Mesenchymal stem cell (in vitro differentiated cells and primary cell): ENCODE measurements around the gene MAN1B1.

ENCODE experiments used
- DNase-seq: peaks from one replicate; pipeline ENCODE4 v3.0.0-alpha.2; 2013
- H2AFZ ChIP-seq: one replicate; pipeline ENCODE4 v1.6.1; 2013; ENCODE audit warnings: low read depth, mild to moderate bottlenecking, control low read depth, inconsistent platforms, low read length, moderate library complexity
- H2AK5ac ChIP-seq: 2 replicates; pipeline ENCODE4 v1.6.1; 2013; ENCODE audit warnings: low read length, moderate library complexity, mild to moderate bottlenecking, inconsistent platforms; ENCODE audit not compliant: severe bottlenecking
- H2BK120ac ChIP-seq: one replicate; pipeline ENCODE4 v1.6.1; 2013; ENCODE audit warnings: low read depth, mild to moderate bottlenecking, inconsistent platforms, low read length, moderate library complexity
- H2BK12ac ChIP-seq, 2 experiments: one replicate each; pipeline ENCODE4 v1.6.1; 2013; ENCODE audit warnings: inconsistent platforms in 2 of 2, low read length in 2 of 2, mild to moderate bottlenecking in 2 of 2, moderate library complexity in 2 of 2, control low read depth in 1 of 2
- H2BK15ac ChIP-seq: one replicate; pipeline ENCODE4 v1.6.1; 2013; ENCODE audit warnings: mild to moderate bottlenecking, low read depth, inconsistent platforms; ENCODE audit not compliant: poor library complexity, severe bottlenecking
- H2BK5ac ChIP-seq: 2 replicates; pipeline ENCODE4 v1.6.1; 2013; ENCODE audit warnings: low read depth, mild to moderate bottlenecking, low read length, control low read depth, inconsistent platforms; ENCODE audit not compliant: poor library complexity, severe bottlenecking
- H3K14ac ChIP-seq, 2 experiments: one replicate each; pipeline ENCODE4 v1.6.1; 2013; ENCODE audit warnings: inconsistent platforms in 2 of 2, low read length in 2 of 2, control low read depth in 1 of 2, mild to moderate bottlenecking in 1 of 2, moderate library complexity in 1 of 2
- H3K18ac ChIP-seq, 2 experiments: one replicate each; pipeline ENCODE4 v1.6.1; 2013; ENCODE audit warnings: inconsistent platforms in 2 of 2, low read length in 2 of 2, control low read depth in 1 of 2, low read depth in 1 of 2, mild to moderate bottlenecking in 1 of 2
- H3K23ac ChIP-seq, 2 experiments: one replicate each; pipeline ENCODE4 v1.6.1; 2013; ENCODE audit warnings: inconsistent platforms in 2 of 2, low read length in 2 of 2, mild to moderate bottlenecking in 2 of 2, moderate library complexity in 2 of 2, control low read depth in 1 of 2
- H3K27ac ChIP-seq: 2 replicates; pipeline ENCODE4 v1.5.1; 2013; ENCODE audit warnings: mild to moderate bottlenecking, moderate library complexity, low read length, control low read depth, inconsistent platforms; ENCODE audit not compliant: poor library complexity, severe bottlenecking
- H3K27me3 ChIP-seq, 2 experiments: 2 replicates each; pipeline versions ENCODE4 v1.6.1 to v1.7.0; 2013; ENCODE audit warnings: low read length in 2 of 2, mild to moderate bottlenecking in 2 of 2, moderate library complexity in 2 of 2, control low read depth in 1 of 2, inconsistent platforms in 1 of 2; ENCODE audit not compliant: control insufficient read depth in 1 of 2, insufficient read depth in 1 of 2
- H3K36me3 ChIP-seq, 2 experiments: 2 replicates each; pipeline versions ENCODE4 v1.6.1 to v1.7.0; 2013; ENCODE audit warnings: low read length in 2 of 2, control low read depth in 1 of 2, inconsistent platforms in 1 of 2, low read depth in 1 of 2, mild to moderate bottlenecking in 1 of 2; ENCODE audit not compliant: insufficient read depth in 2 of 2, control insufficient read depth in 1 of 2
- H3K4ac ChIP-seq, 2 experiments: one replicate each; pipeline ENCODE4 v1.6.1; 2013; ENCODE audit warnings: inconsistent platforms in 2 of 2, low read length in 2 of 2, mild to moderate bottlenecking in 2 of 2, moderate library complexity in 2 of 2, control low read depth in 1 of 2, low read depth in 1 of 2
- H3K4me1 ChIP-seq: 2 replicates; pipeline ENCODE4 v1.6.1; 2013; ENCODE audit warnings: low read depth, low read length, control low read depth; ENCODE audit not compliant: control insufficient read depth, insufficient read depth
- H3K4me2 ChIP-seq: 2 replicates; pipeline ENCODE4 v1.6.1; 2013; ENCODE audit warnings: low read length, mild to moderate bottlenecking, inconsistent platforms; ENCODE audit not compliant: poor library complexity, severe bottlenecking
- H3K4me3 ChIP-seq, 2 experiments: 2 replicates each; pipeline versions ENCODE4 v1.5.1 to v1.7.0; 2013; ENCODE audit warnings: low read length in 2 of 2, mild to moderate bottlenecking in 2 of 2, control low read depth in 1 of 2, low read depth in 1 of 2; ENCODE audit not compliant: insufficient read depth in 1 of 2
- H3K79me1 ChIP-seq: replicated peaks from 2 replicates; pipeline ENCODE4 v1.6.1; 2013; ENCODE audit warnings: mild to moderate bottlenecking, control low read depth, low read length, inconsistent platforms; ENCODE audit not compliant: poor library complexity, severe bottlenecking
- H3K9ac ChIP-seq: 2 replicates; pipeline ENCODE4 v1.7.0; 2013; ENCODE audit warnings: mild to moderate bottlenecking, low read length, moderate library complexity
- H3K9me3 ChIP-seq: 2 replicates; pipeline ENCODE4 v1.7.0; 2013; ENCODE audit warnings: mild to moderate bottlenecking, low read length; ENCODE audit not compliant: control insufficient read depth
- H4K8ac ChIP-seq: one replicate; pipeline ENCODE4 v1.6.1; 2013; ENCODE audit warnings: inconsistent platforms, mild to moderate bottlenecking, low read length, moderate library complexity
- H4K91ac ChIP-seq: one replicate; pipeline ENCODE4 v1.6.1; 2013; ENCODE audit warnings: mild to moderate bottlenecking, low read length, inconsistent platforms
- WGBS: methylation state at CpG from one replicate; pipeline ENCODE4 v1.1.7; 2013; ENCODE audit warnings: mixed read lengths; 5-methylcytosine and 5-hydroxymethylcytosine counted together

MAN1B1 gene

GRCh38 chr9:137110911-137111787 lies 24.4 kb downstream of the MAN1B1 start:
- peaks cover 63 to 74% of the 10 kb centered on the region in 2 experiments for H3K36me3 ChIP-seq
- no peak overlapping the region for H4K8ac ChIP-seq
- no peak overlapping the region for H3K4me2 ChIP-seq
- H3K18ac ChIP-seq, result no peak overlapping the region
- WGBS, result 91% methylated on average over 28 of the region's 28 CpGs
- H2AFZ ChIP-seq, result no peak overlapping the region
- H2BK15ac ChIP-seq, result no peak overlapping the region
- no peak for DNase-seq
- no peaks in the 10 kb centered on the region for H3K9me3 ChIP-seq
- H3K4ac ChIP-seq, result no peak overlapping the region
- no peak overlapping the region for H4K91ac ChIP-seq
- H3K4me3 ChIP-seq, result no peak overlapping the region
- no peak overlapping the region for H2BK5ac ChIP-seq
- H3K27ac ChIP-seq, result no peak overlapping the region
- peaks cover 12% of the 10 kb centered on the region for H3K79me1 ChIP-seq
- H2AK5ac ChIP-seq, result no peak overlapping the region
- H3K14ac ChIP-seq, result no peak overlapping the region
- H2BK12ac ChIP-seq, result no peak overlapping the region
- no peak overlapping the region for H3K23ac ChIP-seq
- peaks cover 16% of the 10 kb centered on the region for H3K4me1 ChIP-seq
- no peaks in the 10 kb centered on the region for H3K27me3 ChIP-seq
- H3K9ac ChIP-seq, result no peak overlapping the region
- no peak overlapping the region for H2BK120ac ChIP-seq

- Histone ChIP-seq H3K36me3 (peaks cover 56 to 65% of the 10 kb centered on the region in 2 experiments), H3K4ac (no peak overlapping the region)
Observed at GRCh38 chr9:137111788-137112563, 25.2 kb downstream of the MAN1B1 start.

GRCh38 chr9:137112564-137113384 lies 26.0 kb downstream of the MAN1B1 start:
- Histone ChIP-seq H3K4ac (no peak overlapping the region), H2BK5ac (no peak overlapping the region), H2BK120ac (no peak overlapping the region), H3K23ac (no peak overlapping the region), H4K8ac (no peak overlapping the region), H3K4me1 (peaks cover 18% of the 10 kb centered on the region), H3K9ac (no peak overlapping the region), H3K79me1 (peaks cover 6% of the 10 kb centered on the region), H2AK5ac (no peak overlapping the region), H2AFZ (no peak overlapping the region), H3K4me3 (no peak overlapping the region), H3K9me3 (no peaks in the 10 kb centered on the region), H4K91ac (no peak overlapping the region), H2BK12ac (no peak overlapping the region), H3K14ac (no peak overlapping the region), H3K27ac (no peak overlapping the region), H2BK15ac (no peak overlapping the region), H3K18ac (no peak overlapping the region), H3K4me2 (no peak overlapping the region), H3K36me3 (peaks cover 48 to 64% of the 10 kb centered on the region in 2 experiments), H3K27me3 (no peaks in the 10 kb centered on the region)
- no peak for DNase-seq
- 93% methylated on average over 42 of the region's 42 CpGs for WGBS

More at GRCh38 chr9:137111788-137112563, 25.2 kb downstream of the MAN1B1 start:
- no peak overlapping the region for H3K18ac ChIP-seq
- no peak overlapping the region for H4K91ac ChIP-seq
- no peak overlapping the region for H3K23ac ChIP-seq
- no peak overlapping the region for H2BK120ac ChIP-seq
- H3K4me2 ChIP-seq, result no peak overlapping the region
- H3K9me3 ChIP-seq, result no peaks in the 10 kb centered on the region
- H2BK15ac ChIP-seq, result no peak overlapping the region
- H3K4me3 ChIP-seq, result no peak overlapping the region
- no peak overlapping the region for H3K14ac ChIP-seq
- no peak overlapping the region for H2BK12ac ChIP-seq
- no peak for DNase-seq
- H3K79me1 ChIP-seq, result peaks cover 8% of the 10 kb centered on the region
- WGBS, result 94% methylated on average over 32 of the region's 35 CpGs
- no peak overlapping the region for H2AK5ac ChIP-seq
- H3K4me1 ChIP-seq, result peaks cover 16% of the 10 kb centered on the region
- H3K27ac ChIP-seq, result no peak overlapping the region
- H2AFZ ChIP-seq, result no peak overlapping the region
- no peak overlapping the region for H4K8ac ChIP-seq
- no peaks in the 10 kb centered on the region for H3K27me3 ChIP-seq
- H2BK5ac ChIP-seq, result no peak overlapping the region
- no peak overlapping the region for H3K9ac ChIP-seq
